ENCODE measurements around the gene KRTAP5-8. TPM values are rescaled to one million over a fixed set of nuclear protein-coding genes. Genes with fewer than 3 reads are reported as not detected.
"Not testable (repeated sequence)": the region's sequence is repeated elsewhere in the genome, so short reads cannot be mapped to it uniquely, and the experiment has no call there.

KRTAP5-8 gene
- total RNA-seq, 1 donor from 2014 or later, result not detected

- DNase-seq (ENCODE audit: low spot score), result no peak
These were observed 30.7 kb upstream of the KRTAP5-8 start for GRCh38 chr11:71507102-71507501.

DNA sequence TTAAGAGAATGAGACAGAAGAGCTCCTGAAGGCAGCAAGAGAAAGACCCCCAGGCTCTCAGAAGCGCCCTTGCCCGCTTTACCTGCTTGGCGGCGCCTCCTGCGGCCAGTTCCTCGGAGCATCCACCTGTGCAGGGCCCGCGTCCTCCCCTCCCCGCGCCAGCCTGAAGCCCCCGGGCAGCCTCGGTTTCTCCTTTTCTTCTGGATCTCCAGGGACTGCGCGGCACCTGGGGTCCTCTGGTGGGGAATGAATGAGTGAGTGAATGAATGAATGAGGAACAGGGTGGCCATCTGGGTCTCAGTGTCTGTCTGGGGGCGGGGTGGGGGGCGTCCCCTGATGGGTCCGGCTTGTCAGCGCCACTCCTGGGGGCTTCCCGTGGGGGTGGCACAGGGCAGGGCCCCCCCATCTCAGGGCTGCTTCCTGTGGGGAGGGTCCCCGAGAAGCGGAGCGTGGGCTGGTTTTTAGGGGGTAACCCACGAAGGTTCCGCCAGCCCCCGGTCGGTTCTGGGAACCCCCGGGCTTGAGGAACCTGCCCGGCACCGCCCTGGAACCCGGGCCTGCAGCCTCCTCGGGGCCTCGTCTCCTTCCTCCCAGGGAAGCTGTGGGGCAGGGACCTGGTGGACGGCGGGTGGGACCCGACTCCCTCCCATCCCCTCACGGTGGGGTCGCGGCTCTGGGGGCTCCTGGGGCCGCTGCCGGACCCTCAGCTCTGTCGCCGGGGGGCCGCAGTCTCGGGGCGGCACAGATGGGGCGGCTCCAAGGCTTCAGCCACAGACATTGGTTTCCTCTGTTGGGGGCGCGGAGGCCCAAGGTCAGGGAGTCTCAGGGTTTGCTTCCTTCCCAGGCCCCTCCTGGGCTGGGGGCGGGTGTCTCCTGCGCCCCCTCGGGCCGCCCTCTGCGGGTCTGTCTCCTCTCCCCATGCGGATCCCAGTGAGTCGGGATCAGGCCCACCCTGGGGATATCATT, 19.0 kb upstream of the KRTAP5-8 start:
- no peak for DNase-seq (ENCODE audit: low spot score)

- no peak for DNase-seq (ENCODE audit: low spot score)
These were observed 18.3 kb upstream of the KRTAP5-8 start for GRCh38 chr11:71519546-71519945.

DNA sequence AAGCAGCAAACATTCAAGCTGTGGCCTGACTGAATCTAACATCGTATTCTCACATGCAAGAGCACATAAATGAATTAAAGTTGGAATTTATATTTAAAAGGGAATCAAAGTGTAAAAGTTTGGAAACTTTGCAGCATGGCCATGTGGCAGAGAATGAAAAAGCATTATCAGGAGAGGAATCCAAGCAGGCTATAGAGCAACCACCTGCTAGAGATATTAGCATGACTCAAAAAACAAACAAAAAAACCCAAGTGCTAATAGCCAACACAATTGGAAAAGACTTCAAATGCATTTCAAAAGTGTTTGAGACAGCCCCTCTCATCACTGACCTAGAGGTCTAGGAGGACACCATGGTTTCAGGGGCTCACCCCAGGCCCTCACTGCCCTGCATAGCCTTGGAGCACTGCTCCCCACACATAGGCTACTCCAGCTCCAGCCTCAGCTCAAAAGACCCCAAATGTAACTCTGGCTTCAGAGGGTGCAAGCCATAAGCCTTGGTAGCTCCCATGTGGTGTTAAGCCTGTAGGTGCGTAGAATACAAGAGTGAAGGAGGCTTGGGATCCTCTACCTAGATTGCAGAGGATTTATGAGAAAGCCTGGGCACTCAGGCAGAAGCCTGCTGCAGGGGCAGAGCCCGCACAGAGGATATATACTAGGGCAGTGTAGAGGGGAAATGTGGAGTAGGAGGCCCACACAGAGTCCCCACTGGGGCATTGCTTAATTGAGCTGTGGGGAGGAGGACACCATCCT, 12.5 kb upstream of the KRTAP5-8 start:
- DNase-seq (ENCODE audit: low spot score), result no peak

- DNase-seq (ENCODE audit: low spot score), result peak; percentile 58
These were observed 11.8 kb upstream of the KRTAP5-8 start for GRCh38 chr11:71525938-71526495.

- not testable (repeated sequence) for DNase-seq (ENCODE audit: low spot score)
These were observed 10.8 kb upstream of the KRTAP5-8 start, which contains the start of gene KRTAP5-7 for GRCh38 chr11:71526796-71527575. TSS of gene KRTAP5-7 (plus strand) at chr11:71527267. CDS start at chr11:71527301, 34 bp downstream.

DNA sequence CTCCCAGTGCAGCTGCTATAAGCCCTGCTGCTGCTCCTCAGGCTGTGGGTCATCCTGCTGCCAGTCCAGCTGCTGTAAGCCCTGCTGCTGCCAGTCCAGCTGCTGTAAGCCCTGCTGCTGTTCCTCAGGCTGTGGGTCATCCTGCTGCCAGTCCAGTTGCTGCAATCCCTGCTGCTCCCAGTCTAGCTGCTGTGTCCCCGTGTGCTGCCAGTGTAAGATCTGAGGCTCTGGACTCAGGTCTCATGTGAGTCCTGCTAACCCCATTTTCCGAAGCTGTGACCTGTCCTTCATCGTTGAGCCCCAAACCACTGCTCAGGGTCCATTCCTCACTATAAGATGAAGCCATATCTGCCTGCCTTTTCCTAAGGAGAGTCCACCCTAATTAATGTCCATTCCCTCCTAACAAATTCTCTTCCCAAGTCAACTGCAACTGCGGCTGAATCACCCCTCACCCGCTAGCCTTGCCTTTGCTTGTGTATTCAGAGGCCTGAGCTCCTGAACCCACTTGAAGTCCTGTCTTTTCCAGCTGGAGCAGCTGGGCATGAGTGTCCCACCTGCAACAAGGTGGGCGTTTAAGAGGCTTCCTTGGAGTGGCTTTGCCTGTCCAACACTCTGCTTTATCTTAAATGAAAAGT, 10.1 kb upstream of the KRTAP5-8 start:
- DNase-seq (ENCODE audit: low spot score), result no peak

DNA sequence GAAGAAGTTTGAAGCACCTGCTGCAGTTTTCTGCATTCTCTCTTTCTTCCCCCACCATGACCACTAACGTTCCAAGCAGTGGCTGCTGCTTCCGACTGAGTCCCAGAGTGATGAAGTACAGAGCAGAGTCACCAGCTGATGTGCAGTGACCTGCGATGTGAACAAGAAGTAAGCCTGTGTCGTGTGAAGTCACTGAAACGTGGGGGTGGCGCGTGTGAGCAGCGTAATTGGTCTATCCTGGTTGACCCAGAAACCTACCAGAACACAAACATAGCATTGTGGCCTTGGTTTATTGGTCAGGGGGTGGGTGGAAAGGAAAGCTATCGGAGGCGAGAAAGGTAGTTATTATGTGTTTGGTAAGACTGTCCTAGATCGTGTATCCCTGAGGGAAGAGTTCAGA, 7.2 kb upstream of the KRTAP5-8 start:
- no peak for DNase-seq (ENCODE audit: low spot score)

DNA sequence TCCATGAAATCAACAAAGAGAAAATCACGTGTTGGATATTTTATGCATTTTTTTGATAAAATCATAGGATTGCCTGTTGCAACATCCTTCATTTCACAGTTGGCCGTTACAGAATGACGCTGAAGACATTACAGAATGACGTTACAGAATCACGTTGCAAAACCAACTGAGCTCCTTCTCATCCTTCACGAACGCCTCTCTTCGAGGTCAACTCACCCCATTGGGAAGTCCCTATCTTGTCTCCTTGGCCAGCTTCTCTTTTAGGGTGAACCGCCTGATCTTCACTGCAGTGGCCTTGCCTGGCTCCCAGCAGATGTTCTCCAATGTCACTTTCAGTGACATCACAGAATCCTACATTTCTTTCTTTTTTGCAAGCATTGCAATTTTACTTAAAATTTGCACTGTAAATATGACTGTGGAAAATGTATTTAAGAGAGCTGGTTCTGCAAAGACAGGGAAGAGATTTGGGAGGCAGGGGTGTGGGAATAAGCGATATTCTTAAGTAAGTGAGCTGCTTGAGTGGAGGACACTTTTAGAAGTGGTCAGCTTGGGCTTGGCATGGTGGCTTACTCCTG, 5.7 kb upstream of the KRTAP5-8 start:
- DNase-seq (ENCODE audit: low spot score), result no peak

GRCh38 chr11:71534711-71535608, 2.9 kb upstream of the KRTAP5-8 start:
- peak; percentile 46 for DNase-seq (ENCODE audit: low spot score)

- DNase-seq (ENCODE audit: low spot score), result no peak
These were observed 2.0 kb upstream of the KRTAP5-8 start for GRCh38 chr11:71535825-71536224.

DNA sequence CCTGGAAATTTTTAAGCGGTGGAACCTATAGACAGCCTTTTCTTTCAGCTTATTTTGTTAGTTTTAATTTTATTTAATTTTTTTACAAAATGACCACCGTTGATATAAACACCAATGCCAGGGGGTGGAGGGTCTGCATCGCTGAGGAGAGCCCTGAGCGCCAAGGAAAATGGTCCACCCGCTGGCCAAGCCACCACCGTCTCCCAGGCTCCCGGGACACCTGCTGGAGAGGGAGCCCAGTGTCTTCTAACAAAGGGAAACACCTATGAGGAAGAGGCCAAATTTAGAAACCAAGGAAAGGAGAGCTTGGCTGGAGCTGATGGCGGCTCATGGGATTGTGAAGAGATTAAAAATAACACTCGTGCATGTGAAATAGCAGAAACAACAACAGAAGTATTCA, 288 bp upstream of the KRTAP5-8 start:
- no peak for DNase-seq (ENCODE audit: low spot score)

DNA sequence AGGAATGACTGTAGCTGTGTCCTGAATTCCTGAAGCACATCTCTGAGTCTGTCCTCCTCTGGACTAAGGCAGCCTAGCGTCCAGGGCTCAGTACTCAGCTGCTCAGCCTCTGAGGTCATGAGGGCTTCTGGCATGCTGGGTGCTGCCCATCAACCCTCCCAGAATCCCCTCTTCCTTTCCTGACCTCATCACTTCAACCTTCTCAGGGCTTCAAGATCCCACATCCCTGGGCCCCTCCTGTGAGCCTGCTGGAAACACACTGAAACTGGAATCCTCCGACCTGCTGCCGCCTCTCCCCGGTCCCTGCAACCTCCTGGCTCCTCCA, 803 bp downstream of the KRTAP5-8 start:
- no peak for DNase-seq (ENCODE audit: low spot score)

- no peak for DNase-seq (ENCODE audit: low spot score)
These were observed 1.2 kb downstream of the KRTAP5-8 start for GRCh38 chr11:71539017-71539416.

GRCh38 chr11:71539971-71540370, 2.1 kb downstream of the KRTAP5-8 start:
- not testable (repeated sequence) for DNase-seq (ENCODE audit: low spot score)

GRCh38 chr11:71540521-71541304, 2.9 kb downstream of the KRTAP5-8 start:
- DNase-seq (ENCODE audit: low spot score), result not testable (repeated sequence)

GRCh38 chr11:71542382-71542781, 4.6 kb downstream of the KRTAP5-8 start:
- DNase-seq (ENCODE audit: low spot score), result no peak

DNA sequence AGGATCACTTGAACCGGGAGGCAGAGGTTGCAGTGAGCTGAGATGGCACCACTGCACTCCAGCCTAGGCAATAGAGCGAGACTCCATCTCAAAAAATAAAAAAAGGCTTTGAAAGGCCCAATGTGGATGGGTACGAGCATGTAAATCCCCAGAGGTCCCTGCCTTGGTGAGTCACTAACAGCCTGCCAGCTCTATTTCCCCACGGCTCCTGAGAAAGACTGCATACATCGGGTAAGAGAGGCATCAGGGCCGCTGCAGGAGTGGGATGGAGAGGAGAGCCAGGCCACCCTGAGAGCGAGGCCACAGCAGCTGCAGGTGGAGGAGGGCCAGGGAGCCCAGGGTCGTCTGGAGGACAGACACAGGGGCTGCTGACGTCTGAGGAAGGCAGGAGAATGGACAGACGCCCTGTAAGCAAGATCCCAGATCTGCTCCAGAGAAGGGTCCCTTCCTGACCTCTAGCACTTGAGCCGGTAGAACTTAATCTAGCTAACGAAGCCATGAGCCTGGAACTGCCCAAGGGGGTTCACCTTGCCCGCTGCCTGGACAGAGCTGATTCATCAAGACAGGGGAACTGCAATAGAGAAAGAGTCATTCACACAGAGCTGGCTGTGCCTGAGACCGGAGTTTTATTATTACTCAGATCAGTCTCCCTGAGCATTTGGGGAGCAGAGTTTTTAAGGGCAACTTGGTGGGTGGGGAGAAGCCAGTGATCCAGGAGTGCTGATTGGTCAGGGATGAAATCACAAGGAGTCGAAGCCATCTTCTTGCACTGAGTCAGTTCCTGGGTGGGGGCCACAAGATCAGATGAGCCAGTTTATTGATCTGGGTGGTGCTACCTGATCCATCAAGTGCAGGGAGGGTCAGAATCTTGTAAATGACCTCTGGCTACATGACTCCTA, 5.3 kb downstream of the KRTAP5-8 start:
- DNase-seq (ENCODE audit: low spot score), result no peak

All from mucosa of gallbladder (tissue), 1 donor.